ENCODE results near the gene IARS1.

IARS1 gene

DNA sequence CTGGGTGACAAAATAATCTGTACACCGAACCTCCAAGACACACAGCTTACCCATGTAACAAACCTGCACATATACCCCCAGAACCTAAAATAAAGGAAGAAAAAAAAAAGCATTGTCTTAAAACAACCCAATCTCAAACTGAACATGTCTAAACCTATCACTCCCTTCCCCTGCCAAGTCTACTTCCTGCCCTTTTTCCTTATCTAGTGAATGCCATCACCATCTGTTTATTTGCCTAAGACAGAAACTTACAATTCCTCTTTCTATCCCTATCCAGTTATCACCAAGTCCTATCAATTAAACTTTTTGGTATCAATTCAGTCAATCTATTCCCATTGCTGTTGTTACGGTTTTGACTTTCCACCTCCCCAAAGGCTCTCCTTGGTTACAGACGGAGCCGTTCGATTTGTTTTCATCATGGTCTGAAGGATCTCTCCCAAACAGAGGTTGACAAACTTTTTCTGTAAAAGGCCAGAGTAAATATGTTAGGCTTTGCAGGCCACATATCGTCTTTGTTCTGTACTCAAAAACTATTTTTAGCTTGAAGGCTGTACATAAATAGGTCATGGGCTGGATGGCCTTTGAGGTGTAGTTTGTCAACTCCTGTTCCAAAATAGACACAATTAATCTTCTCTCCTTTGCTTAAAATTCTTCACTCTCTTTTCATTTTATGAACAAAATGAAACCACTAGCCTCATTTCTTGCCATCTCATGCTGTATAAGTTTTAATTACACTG lies 19.6 kb upstream of the IARS1 start:
- no peak for TF ChIP-seq POLR2A (IDR thresholded peaks at IDR 0.05; ENCODE audit: low read depth, low read length)
- no peak for DNase-seq (ENCODE audit: insufficient read length, low spot score)
- FAIRE-seq = no peak

DNA sequence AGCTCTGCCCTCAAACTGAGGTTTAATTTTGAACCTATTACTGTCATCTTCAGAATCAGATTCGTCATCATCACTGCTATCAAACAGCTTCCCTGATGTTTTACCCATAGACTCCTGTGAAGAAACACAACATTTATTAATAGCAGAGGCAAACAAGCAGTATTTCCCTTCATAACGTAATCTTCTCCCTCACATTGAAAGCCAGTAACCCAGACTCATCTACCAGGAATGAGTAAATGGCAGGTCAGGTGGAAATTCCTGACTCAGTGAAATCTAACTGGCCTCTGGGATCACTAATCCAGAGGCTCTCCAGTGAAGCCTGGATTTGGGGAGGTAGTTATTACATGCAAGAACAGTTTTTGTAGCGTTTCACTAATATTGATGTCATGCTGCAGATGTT lies 17.1 kb upstream of the IARS1 start:
- TF ChIP-seq POLR2A (IDR thresholded peaks at IDR 0.05; ENCODE audit: low read depth, low read length) = no peak
- DNase-seq (ENCODE audit: insufficient read length, low spot score) (no peak), FAIRE-seq (no peak)

DNA sequence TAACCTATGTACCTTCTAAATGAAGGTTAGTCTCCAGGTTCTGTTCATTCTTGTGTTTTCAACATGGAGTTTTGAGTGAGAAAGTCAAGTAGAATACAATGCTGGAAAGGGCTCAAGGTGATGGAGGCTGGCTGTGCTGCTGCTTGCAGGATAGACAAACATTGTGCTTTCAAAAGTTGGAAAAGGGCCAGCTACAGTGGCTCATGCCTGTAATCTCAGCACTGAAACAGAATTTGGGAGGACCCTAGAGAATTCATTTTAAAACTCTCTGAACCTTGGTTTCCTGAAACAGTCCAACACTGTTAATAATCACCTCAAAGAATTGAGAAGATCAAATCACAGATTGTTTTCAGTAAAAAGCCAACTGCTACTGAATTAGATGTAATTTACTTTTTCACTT lies 15.4 kb upstream of the IARS1 start:
- FAIRE-seq (no peak), DNase-seq (ENCODE audit: insufficient read length, low spot score) (no peak)
- TF ChIP-seq POLR2A (IDR thresholded peaks at IDR 0.05; ENCODE audit: low read depth, low read length) = no peak

DNA sequence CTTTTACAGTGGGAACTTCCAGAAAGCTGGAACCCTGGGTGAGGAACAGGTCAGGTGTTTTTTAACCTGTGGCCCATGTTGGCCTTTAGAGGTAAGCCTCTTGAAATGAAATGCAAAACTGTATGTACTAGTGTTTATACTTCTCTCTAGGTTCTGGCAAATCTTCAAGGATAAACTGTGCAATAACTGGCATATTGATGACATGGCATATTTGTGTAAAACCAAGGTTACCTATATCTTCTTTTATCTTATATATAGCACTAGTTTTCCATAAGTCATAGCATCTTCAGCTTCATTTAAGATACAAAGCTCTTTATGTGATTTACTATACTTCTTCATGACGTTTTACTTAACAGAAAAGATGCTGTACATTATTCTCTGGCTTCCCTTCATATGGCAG lies 7.4 kb upstream of the IARS1 start:
- no peak for FAIRE-seq
- no peak for DNase-seq (ENCODE audit: insufficient read length, low spot score)
- no peak for TF ChIP-seq POLR2A (IDR thresholded peaks at IDR 0.05; ENCODE audit: low read depth, low read length)

DNA sequence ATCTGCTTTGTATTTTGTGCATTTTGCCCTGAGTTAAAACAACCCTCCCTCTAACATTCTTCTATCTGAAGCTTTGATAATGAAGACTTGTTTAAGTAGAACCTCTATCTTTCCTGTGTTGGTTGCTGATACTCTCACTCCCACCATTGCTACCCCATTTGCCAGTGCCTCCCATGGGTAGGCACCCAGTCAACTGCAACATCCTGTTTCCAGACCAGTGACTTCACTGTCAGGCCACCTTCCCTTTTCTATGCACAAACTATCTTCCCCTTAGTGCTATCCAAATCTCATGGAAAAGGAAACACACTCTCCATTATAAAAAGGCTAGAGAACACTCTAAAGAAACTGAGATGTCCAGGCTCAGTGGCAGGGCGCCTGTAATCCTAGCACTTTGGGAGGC lies 5.6 kb upstream of the IARS1 start:
- FAIRE-seq = peak; percentile 20
- TF ChIP-seq POLR2A (IDR thresholded peaks at IDR 0.05; ENCODE audit: low read depth, low read length) = no peak
- DNase-seq (ENCODE audit: insufficient read length, low spot score) = no peak

DNA sequence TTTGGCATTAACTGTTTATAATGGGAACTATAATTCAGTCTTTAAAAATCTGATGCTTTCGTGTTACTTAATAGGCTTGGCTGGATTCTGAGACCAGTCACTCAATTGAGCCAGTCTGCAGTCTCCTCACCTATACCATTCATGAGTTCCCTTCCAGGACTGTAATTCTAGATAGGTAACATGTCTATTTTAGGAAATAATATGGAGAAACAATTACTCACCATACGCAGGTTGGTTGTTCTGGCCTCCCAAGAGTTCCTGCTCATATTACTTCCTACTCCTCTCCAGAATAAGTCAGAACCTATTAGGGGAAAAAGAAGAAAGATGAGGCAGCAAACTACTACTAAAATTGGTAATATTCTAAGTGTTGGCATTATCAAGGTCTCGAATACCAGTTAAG lies 4.5 kb upstream of the IARS1 start:
- DNase-seq (ENCODE audit: insufficient read length, low spot score) = no peak
- FAIRE-seq = no peak
- TF ChIP-seq POLR2A (IDR thresholded peaks at IDR 0.05; ENCODE audit: low read depth, low read length) = no peak

DNA sequence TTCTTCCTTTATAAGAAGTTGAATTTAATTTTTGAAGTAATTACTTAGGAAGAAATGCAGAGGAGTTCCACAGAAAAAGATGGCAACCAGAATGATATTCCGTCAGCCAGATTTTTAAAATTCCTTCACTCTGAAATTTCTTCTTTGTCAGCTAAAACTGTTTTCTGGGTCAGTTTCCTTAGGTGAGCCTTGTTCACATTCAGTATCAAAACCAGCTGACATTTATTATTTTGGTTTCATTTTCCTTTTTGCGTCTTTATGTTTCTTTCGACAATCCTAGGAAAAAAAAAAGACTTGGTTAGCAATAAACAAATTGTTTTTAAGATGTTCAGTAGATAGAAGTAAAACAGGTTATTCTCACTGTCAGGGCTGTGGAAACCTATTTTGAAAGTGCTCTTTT lies 4.1 kb upstream of the IARS1 start:
- FAIRE-seq (no peak), DNase-seq (ENCODE audit: insufficient read length, low spot score) (no peak)
- no peak for TF ChIP-seq POLR2A (IDR thresholded peaks at IDR 0.05; ENCODE audit: low read depth, low read length)

DNA sequence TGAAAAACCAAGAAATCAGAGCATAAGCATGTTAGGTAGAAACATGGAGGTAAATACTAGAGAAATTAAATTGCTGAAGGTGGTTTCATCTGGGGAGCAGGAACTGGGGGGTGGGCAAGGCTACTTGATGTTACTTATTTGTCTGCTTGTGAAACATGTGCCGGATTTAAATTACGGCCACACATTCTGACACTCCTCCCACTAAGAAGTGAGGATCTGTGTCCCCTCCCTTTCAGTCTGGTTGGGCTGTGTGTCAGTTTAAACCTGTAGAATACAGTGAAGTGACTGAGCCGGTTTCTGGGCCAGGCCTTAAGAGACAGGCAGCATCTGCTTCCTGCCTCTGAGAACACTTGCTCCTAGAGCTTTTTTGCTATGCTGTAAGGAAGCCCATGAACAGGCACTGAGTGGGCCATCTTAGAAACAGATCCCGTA lies 2.3 kb upstream of the IARS1 start:
- no peak for DNase-seq (ENCODE audit: insufficient read length, low spot score)
- no peak for FAIRE-seq

DNA sequence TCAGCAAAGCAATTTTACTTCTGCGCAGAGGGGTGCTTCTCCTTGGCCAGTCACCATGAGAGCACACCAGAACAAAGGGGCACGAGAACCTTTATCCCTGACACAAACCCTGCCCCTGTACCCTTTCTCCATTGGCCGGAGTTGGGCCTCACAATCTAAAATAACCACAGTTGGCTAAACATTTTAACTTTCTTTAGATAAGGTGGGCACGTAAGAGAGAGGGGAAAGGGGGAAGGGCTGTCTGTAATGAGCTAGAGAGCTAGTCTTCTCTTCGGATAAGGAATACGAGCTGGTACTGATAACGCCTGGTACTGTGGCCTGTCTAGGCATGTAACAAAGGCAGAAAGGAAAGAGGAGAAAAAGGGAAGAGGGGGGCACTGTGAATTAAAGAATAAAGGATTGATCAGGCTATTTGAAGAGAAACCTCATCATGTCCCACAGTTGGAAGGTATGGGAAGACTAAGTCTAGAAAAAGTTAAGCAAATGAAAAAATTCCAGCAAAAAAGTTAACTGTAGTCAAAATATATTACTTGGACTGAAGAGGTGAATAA lies 1.8 kb upstream of the IARS1 start:
- FAIRE-seq = no peak
- TF ChIP-seq POLR2A (IDR thresholded peaks at IDR 0.05; ENCODE audit: low read depth, low read length) = no peak
- no peak for DNase-seq (ENCODE audit: insufficient read length, low spot score)

More for the DNA sequence above, 2.3 kb upstream of the IARS1 start:
- no peak for TF ChIP-seq POLR2A (IDR thresholded peaks at IDR 0.05; ENCODE audit: low read depth, low read length)

DNA sequence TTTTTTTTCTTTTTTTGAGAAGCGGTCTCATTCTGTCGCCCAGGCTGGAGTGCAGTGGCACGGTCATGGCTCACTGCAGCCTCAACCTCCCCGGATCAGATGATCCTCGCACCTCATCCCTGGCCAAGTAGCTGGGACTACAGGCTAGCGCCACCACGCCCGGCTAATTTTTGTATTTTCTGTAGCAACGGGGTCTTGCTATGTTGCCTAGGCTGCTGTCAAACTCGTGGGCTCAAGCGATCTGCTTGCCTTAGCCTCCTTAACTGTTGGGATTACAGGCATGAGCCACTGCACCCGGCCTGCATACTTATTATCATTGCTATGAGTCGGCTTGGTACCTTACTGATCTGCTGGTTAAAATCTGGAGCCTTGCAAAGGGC lies 790 bp upstream of the IARS1 start:
- peak; percentile 20 for FAIRE-seq
- DNase-seq (ENCODE audit: insufficient read length, low spot score) = no peak
- no peak for TF ChIP-seq POLR2A (IDR thresholded peaks at IDR 0.05; ENCODE audit: low read depth, low read length)

DNA sequence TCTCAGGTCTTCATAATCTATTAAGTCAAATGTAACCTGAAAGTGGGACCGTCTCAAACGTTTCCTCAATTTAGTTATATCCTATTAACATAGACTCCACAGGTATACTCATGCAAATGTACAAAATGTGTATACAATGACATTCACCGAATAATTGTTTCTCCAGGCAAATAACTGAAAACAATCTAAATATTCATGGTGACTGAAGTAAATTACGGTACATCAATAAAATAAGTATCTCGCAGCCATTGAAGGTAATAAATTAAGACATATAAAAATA lies 482 bp downstream of the IARS1 start:
- DNase-seq (ENCODE audit: insufficient read length, low spot score) (no peak), FAIRE-seq (no peak)
- TF ChIP-seq POLR2A (IDR thresholded peaks at IDR 0.05; ENCODE audit: low read depth, low read length) = no peak

DNA sequence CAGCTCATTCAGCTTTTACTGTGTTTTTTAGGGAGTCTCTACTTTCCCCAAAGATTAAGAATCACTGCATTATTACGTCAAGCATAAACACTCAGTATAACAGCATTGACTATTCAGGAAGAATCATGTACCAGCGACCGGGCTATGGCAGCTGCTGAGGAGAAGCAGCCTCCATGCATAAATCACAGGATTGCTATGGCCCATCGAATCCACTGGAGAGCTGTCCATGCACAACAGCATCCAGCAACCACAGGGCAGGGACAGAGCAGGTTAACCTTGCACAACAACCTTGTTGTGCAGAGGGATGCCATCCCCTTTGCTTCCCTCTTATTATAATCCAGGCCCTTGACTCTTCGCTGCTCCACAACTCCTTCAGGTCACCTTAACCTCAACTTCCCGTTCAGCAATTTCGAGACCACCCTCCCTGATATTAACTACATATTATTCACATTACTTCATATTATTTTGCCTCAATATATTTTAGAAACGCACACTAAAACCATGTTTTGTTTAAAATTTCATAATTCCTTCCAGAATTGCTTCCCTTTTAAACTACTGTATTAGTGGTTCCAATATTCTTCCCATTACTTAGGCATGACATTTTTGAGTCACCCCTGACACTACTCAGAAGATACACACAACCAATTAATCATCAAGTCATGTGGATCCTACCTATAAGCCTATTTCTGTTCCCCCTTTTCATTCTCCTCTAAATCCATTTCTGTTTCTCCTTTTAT lies 991 bp downstream of the IARS1 start:
- DNase-seq (ENCODE audit: insufficient read length, low spot score) = no peak
- TF ChIP-seq POLR2A (IDR thresholded peaks at IDR 0.05; ENCODE audit: low read depth, low read length) = no peak
- FAIRE-seq = no peak

DNA sequence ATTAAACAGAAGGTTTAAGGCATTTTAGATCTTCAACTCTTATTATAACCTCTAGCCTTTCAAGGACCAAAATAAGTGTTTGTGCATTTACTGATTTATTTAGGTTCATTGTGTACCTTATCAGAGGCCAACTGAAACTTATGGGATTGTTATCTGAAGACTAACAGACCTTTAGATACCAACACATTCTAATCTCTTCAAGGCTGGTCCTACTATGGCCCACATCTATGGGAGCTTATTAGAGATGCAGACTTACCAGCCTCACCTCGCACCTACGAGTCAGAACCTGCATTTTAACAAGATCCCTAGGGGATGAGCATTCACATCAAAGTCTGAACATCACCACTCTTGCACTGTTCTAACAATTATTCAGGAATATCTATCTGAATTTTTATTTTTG lies 1.9 kb downstream of the IARS1 start:
- no peak for TF ChIP-seq POLR2A (IDR thresholded peaks at IDR 0.05; ENCODE audit: low read depth, low read length)
- FAIRE-seq (no peak), DNase-seq (ENCODE audit: insufficient read length, low spot score) (no peak)

DNA sequence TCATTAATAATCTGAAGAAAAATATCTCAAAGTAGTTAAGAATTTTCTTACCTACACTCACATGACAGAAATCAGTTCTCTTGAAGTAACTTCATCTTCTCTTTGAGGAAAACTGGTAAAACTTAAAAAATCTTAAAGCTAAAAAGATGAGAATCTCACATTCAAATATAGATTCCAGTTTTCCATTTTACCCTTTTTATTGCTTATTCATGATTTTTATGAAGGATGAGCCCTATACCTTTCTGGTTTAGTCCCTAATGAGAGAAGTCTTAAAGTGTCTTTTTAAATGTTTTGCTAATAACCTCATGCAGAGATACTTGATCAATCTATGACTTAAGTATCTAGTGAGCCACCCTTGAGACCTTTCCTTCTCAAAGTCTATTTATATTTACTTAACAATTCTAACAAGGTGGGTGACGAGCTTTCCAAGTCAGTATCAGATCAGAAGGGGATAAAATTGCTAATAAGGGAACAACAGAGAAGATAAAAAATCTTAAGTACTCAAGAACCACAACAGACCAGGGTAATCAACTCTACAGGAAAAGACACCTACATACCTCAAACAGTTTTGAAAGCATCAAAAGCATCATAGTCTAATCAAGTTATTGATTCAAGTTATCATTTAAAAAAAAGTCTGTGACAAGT lies 2.6 kb downstream of the IARS1 start:
- DNase-seq (ENCODE audit: insufficient read length, low spot score) = no peak
- TF ChIP-seq POLR2A (IDR thresholded peaks at IDR 0.05; ENCODE audit: low read depth, low read length) = no peak
- no peak for FAIRE-seq

Data from H54 (cell line).